B cell (primary cell): ENCODE measurements around the gene TGFBR3. TPM values are rescaled to one million over a fixed set of nuclear protein-coding genes. Genes with fewer than 3 reads are reported as not detected.

Experiments
- ATAC-seq: fragments of 200-7000 bp; cut with Tn5 transposase; one replicate; pipeline ENCODE4 v1.10.0; 2021; ENCODE audit warnings: low read depth, mild to moderate bottlenecking, moderate number of reproducible peaks, moderate library complexity
- CTCF ChIA-PET: fragments of 350-600 bp; sonication (Branson Sonifier 250); formaldehyde crosslinking; loops from one replicate; lab custom pipeline; 2021; ENCODE audit warnings: antibody characterized with exemption, inconsistent platforms; lab: Charles Lee
- POLR2A ChIA-PET: fragments of 350-600 bp; sonication (Branson Sonifier 250); formaldehyde crosslinking; loops from one replicate; lab custom pipeline; 2021; ENCODE audit warnings: antibody characterized with exemption; lab: Charles Lee
- DNase-seq: peaks from one replicate; pipeline ENCODE4 v3.0.0; 2013
- H2AFZ ChIP-seq: 2 replicates; pipeline ENCODE4 v1.6.1; 2012; ENCODE audit warnings: mild to moderate bottlenecking, low read depth, low read length; ENCODE audit not compliant: insufficient read depth, poor library complexity, severe bottlenecking
- H3K27ac ChIP-seq, 2 donors: 1 replicate in 1 of 2; 2 replicates in 1 of 2; pipeline ENCODE4 v1.5.1; 2012 to 2013; ENCODE audit warnings: low read length in 2 of 2, mild to moderate bottlenecking in 2 of 2, moderate library complexity in 1 of 2
- H3K27me3 ChIP-seq, 4 experiments: fragments of 200-600 bp in 1 of 4; sonication (generic) in 1 of 4; replicated peaks in 1 of 4; 1 replicate in 2 of 4; 2 replicates in 2 of 4; pipeline versions ENCODE4 v1.6.1 to v1.7.0; 2013 to 2016; ENCODE audit warnings: low read length in 3 of 4, mild to moderate bottlenecking in 2 of 4, mixed read lengths in 1 of 4, moderate library complexity in 1 of 4; ENCODE audit not compliant: insufficient read depth in 4 of 4, control insufficient read depth in 3 of 4; ENCODE audit errors: control extremely low read depth in 1 of 4
- H3K36me3 ChIP-seq, 2 experiments: replicated peaks in 1 of 2; 1 replicate in 1 of 2; 2 replicates in 1 of 2; pipeline versions ENCODE4 v1.6.1 to v1.7.1; 2013; ENCODE audit warnings: low read length in 1 of 2; ENCODE audit not compliant: insufficient read depth in 2 of 2, control insufficient read depth in 1 of 2; ENCODE audit errors: control extremely low read depth in 1 of 2, extremely low read depth in 1 of 2
- H3K4me1 ChIP-seq, 2 donors: fragments of 200-600 bp in 1 of 2; sonication (generic) in 1 of 2; 1 replicate in 1 of 2; 2 replicates in 1 of 2; pipeline versions ENCODE4 v1.5.1 to v1.6.1; 2013 to 2017; ENCODE audit warnings: low read length in 2 of 2; ENCODE audit not compliant: control insufficient read depth in 2 of 2, insufficient read depth in 2 of 2
- H3K4me2 ChIP-seq: replicated peaks from 2 replicates; pipeline ENCODE3; 2012; ENCODE audit warnings: mild to moderate bottlenecking, low read depth, low read length; ENCODE audit not compliant: poor library complexity, severe bottlenecking
- H3K4me3 ChIP-seq, 5 experiments: fragments of 200-600 bp in 1 of 5; sonication (generic) in 1 of 5; 1 replicate in 3 of 5; 2 replicates in 2 of 5; pipeline versions ENCODE4 v1.5.1 to v1.7.0; 2011 to 2016; ENCODE audit warnings: low read length in 4 of 5, mild to moderate bottlenecking in 4 of 5, low read depth in 2 of 5, control low read depth in 1 of 5, moderate library complexity in 1 of 5; ENCODE audit not compliant: insufficient read depth in 1 of 5; ENCODE audit errors: control extremely low read depth in 1 of 5, extremely low read depth in 1 of 5
- H3K79me2 ChIP-seq: fragments of 200-600 bp; sonication (generic); one replicate; pipeline ENCODE4 v1.6.0; 2016; ENCODE audit warnings: low read length; ENCODE audit not compliant: control insufficient read depth, insufficient read depth
- H3K9ac ChIP-seq: fragments of 200-600 bp; sonication (generic); 2 replicates; pipeline ENCODE4 v1.6.1; 2017; ENCODE audit warnings: mild to moderate bottlenecking, low read length, moderate library complexity
- H3K9me3 ChIP-seq, 3 donors: one replicate each; pipeline versions ENCODE4 v1.6.1 to v1.7.1; 2013; ENCODE audit warnings: low read length in 2 of 3; ENCODE audit not compliant: control insufficient read depth in 2 of 3, insufficient read depth in 1 of 3; ENCODE audit errors: control extremely low read depth in 1 of 3
- H4K20me1 ChIP-seq: 2 replicates; pipeline ENCODE4 v1.6.0; 2012; ENCODE audit warnings: mild to moderate bottlenecking, low read length; ENCODE audit not compliant: insufficient read depth, control insufficient read depth, poor library complexity, severe bottlenecking
- H3K27ac Mint-ChIP-seq: one replicate; pipeline ENCODE4 v1.8.0; 2021; ENCODE audit warnings: mixed read lengths
- H3K27me3 Mint-ChIP-seq: one replicate; pipeline ENCODE4 v1.8.0; 2021; ENCODE audit warnings: mixed read lengths
- H3K4me1 Mint-ChIP-seq: one replicate; pipeline ENCODE4 v1.8.0; 2021; ENCODE audit warnings: mixed read lengths
- H3K4me3 Mint-ChIP-seq: one replicate; pipeline ENCODE4 v1.8.0; 2021; ENCODE audit warnings: mixed read lengths
- H3K9me3 Mint-ChIP-seq: one replicate; pipeline ENCODE4 v1.8.0; 2022; ENCODE audit warnings: mixed read lengths; ENCODE audit not compliant: insufficient read depth
- EZH2 ChIP-seq: IDR thresholded peaks from 2 replicates; pipeline ENCODE4 v1.6.1; 2012; ENCODE audit warnings: borderline replicate concordance, low read depth, mild to moderate bottlenecking, moderate library complexity, low read length; ENCODE audit not compliant: insufficient read depth, poor library complexity, severe bottlenecking
- WGBS: methylation state at CpG from one replicate; pipeline ENCODE4 v1.1.5; 2013; ENCODE audit warnings: missing lambda C conversion rate; ENCODE audit not compliant: insufficient coverage; 5-methylcytosine and 5-hydroxymethylcytosine counted together
- intact Hi-C: fragments of 100-400 bp; cut with micrococcal nuclease; formaldehyde crosslinking; loops from one replicate; pipeline ENCODE4 v1.10.0; 2022
- polyA plus RNA-seq: library from polyadenylated mRNA; depleted of rRNA; stranded (reverse); fragments of >200 nt; gene quantifications from 2 replicates; pipeline ENCODE4 v1.2.3, GENCODE V29; 2012
- total RNA-seq, 2 donors: library from RNA; stranded (reverse); fragments of 120-200 nt in 1 of 2; gene quantifications; 1 replicate in 1 of 2; 2 replicates in 1 of 2; pipeline versions ENCODE4 v1.2.3 to v1.2.4, GENCODE V29; 2013 to 2022
- TF ChIP-seq, protein P1 (sequence below): fragments of 200-600 bp; IDR thresholded peaks from one replicate; pipeline ENCODE4 v1.8.0; 2022; ENCODE audit warnings: antibody characterized with exemption, mild to moderate bottlenecking

The TGFBR3 gene
- total and polyA plus RNA-seq, 2 donors (not counting 1 experiment from before 2014, with no cell fraction given), result 0.10 to 0.12 TPM

DNA sequence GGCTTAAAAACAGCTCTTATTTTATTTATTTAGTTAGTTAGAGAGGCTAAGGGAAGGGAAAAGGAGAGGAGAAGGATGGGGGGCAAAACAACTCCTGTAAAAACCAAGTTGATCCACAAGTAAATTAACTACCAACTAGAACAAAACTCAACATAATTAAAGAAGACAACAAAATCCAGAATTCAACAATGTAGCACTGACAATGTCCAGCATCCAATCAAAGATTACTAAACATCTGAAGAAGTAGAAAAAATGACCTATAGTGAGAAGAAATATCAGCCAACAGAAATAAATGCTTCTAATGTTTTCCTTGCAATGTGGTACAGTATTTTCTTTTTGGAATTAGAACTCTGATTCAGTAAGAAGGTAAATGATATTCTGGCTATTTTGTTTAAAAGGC, 225.2 kb downstream of the TGFBR3 start:
- H2AFZ ChIP-seq, result no peak overlapping the region
- H3K4me3 ChIP-seq, result no peak overlapping the region
- no peaks in the 10 kb centered on the region for H3K79me2 ChIP-seq
- H3K27me3 Mint-ChIP-seq, result peaks cover 10% of the 10 kb centered on the region
- no peak overlapping the region for H3K27ac ChIP-seq
- no peak overlapping the region for H3K4me2 ChIP-seq
- DNase-seq (no peak), ATAC-seq (no peak)
- H3K9me3 Mint-ChIP-seq, result peaks cover 10% of the 10 kb centered on the region
- CTCF ChIA-PET, result no interaction called here
- no peak overlapping the region for H3K9ac ChIP-seq
- TF ChIP-seq EZH2, result no peak
- TF ChIP-seq, protein P1, sequence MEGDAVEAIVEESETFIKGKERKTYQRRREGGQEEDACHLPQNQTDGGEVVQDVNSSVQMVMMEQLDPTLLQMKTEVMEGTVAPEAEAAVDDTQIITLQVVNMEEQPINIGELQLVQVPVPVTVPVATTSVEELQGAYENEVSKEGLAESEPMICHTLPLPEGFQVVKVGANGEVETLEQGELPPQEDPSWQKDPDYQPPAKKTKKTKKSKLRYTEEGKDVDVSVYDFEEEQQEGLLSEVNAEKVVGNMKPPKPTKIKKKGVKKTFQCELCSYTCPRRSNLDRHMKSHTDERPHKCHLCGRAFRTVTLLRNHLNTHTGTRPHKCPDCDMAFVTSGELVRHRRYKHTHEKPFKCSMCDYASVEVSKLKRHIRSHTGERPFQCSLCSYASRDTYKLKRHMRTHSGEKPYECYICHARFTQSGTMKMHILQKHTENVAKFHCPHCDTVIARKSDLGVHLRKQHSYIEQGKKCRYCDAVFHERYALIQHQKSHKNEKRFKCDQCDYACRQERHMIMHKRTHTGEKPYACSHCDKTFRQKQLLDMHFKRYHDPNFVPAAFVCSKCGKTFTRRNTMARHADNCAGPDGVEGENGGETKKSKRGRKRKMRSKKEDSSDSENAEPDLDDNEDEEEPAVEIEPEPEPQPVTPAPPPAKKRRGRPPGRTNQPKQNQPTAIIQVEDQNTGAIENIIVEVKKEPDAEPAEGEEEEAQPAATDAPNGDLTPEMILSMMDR, result no peak
- H3K36me3 ChIP-seq, result no peaks in the 10 kb centered on the region
- H3K27me3 ChIP-seq, result no peaks in the 10 kb centered on the region
- H3K4me1 ChIP-seq, result no peaks in the 10 kb centered on the region
- H3K27ac Mint-ChIP-seq, result no peak overlapping the region
- H4K20me1 ChIP-seq, result no peaks in the 10 kb centered on the region
- intact Hi-C loops, result no loop called here
- POLR2A ChIA-PET, result no interaction called here
- no peak overlapping the region for H3K4me3 Mint-ChIP-seq
- peaks cover 0 to 2% (median 2%) of the 10 kb centered on the region in 3 donors for H3K9me3 ChIP-seq
- H3K4me1 Mint-ChIP-seq, result no peaks in the 10 kb centered on the region

DNA sequence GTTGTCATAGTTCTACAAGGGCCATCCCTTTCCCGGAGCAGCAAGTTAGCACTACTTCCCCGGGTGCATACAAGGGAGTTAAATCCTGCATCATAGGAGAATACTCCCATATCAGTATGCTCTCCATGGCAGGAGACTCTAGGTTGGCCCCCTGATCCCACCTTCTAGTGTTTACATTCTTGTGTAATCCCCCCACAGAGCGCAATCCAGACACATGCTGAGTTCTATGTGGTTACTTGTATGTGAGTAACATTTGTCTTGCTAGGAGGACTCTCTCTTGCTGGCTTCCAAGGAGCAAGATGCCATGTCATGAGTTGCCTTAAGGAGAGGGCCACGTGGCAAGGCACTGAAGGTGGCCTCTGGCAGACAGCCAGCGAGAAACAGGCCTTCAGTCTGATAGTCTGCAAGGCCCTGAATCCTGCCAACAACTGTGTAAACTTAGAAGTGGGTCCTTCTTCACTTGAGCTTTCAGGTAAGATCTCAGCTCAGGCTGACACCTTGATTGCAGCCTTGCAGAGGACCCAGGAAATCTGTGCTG, 230.0 kb downstream of the TGFBR3 start:
- Histone ChIP-seq H3K36me3 (no peaks in the 10 kb centered on the region), H3K4me1 (no peaks in the 10 kb centered on the region), H3K27ac (no peak overlapping the region), H3K4me3 (no peak overlapping the region), H4K20me1 (no peaks in the 10 kb centered on the region), H3K4me2 (no peak overlapping the region), H3K9ac (no peak overlapping the region), H3K9me3 (peaks cover 0 to 2% (median 2%) of the 10 kb centered on the region in 3 donors), H3K27me3 (no peaks in the 10 kb centered on the region), H3K79me2 (no peaks in the 10 kb centered on the region), H2AFZ (no peak overlapping the region)
- ATAC-seq (no peak), DNase-seq (no peak)
- Mint-ChIP-seq H3K27ac (no peak overlapping the region), H3K4me3 (no peak overlapping the region), H3K4me1 (peaks cover 7% of the 10 kb centered on the region), H3K27me3 (peaks cover 10% of the 10 kb centered on the region), H3K9me3 (peaks cover 7% of the 10 kb centered on the region)
- TF ChIP-seq EZH2, result no peak
- TF ChIP-seq, protein P1, result no peak
- intact Hi-C loops, result no loop called here
- POLR2A ChIA-PET, result no interaction called here
- 77% methylated on average over 4 of the region's 5 CpGs for WGBS
- CTCF ChIA-PET, result no interaction called here
